ENCODE data around the gene FCER1G.

Gene FCER1G

DNA sequence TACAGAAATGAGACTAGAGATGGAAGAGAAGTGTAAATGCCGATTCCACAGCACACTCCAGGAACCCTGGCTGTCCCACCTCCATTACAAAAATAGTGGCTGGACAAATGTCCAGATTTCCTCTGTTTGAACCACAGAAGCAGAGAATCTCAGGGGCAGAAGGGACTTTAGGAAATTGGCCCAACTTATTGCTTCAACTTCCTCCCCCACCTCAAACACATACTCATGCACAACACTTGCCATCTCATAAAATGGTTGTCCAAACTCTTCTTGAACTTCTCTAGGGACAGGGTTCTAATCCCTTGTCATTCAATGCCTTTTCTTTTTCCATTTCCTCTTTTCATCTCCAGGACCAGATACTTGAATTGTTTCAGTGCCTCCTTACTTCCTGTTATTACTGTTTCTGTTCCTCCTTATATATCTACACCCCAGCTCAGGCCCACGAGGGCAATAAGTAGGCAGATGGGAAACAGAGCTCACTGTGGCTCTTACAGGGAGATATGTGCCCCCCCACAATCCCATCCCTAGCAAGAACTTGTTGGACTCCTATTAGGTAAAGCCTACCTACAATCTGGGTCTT is 29.3 kb upstream of the FCER1G start:
- CTCF ChIA-PET, result interaction anchor here (0.6 to 1.9 kb wide), 4 partner anchors 21 to 40 kb away, joined by 3 to 8 read pairs (median 4); partner anchors contain the start of genes PPOX and TOMM40L
- H3K27ac ChIP-seq (ENCODE audit: extremely low read depth, low read depth, low read length), result no peak overlapping the region

GRCh38 chr1:161187311-161187710 is 27.8 kb upstream of the FCER1G start:
- no peaks in the 10 kb centered on the region for H3K9me3 ChIP-seq (ENCODE audit: control insufficient read depth, insufficient read depth, low read depth, low read length)
- no peak overlapping the region for H3K27ac ChIP-seq (ENCODE audit: extremely low read depth, low read depth, low read length)
- POLR2A ChIA-PET, result no interaction called here
- no peaks in the 10 kb centered on the region for H3K36me3 ChIP-seq (ENCODE audit: control insufficient read depth in 2 of 2, insufficient read depth in 1 of 2, low read length in 2 of 2)
- CTCF ChIA-PET, result interaction anchor here (0.6 to 1.9 kb wide), 3 partner anchors 21 to 42 kb away, joined by 4 to 8 read pairs (median 6); partner anchors contain the start of gene PPOX
- H3K4me1 ChIP-seq (ENCODE audit: control insufficient read depth, insufficient read depth, low read length), result no peaks in the 10 kb centered on the region
- TF ChIP-seq ZNF785 (tag by site-specific recombination; IDR thresholded peaks at IDR 0.05), result no peak
- no peak for TF ChIP-seq SALL2 (tag by site-specific recombination; IDR thresholded peaks at IDR 0.05; ENCODE audit: borderline replicate concordance)
- TF ChIP-seq ZBTB49 (tag by site-specific recombination; IDR thresholded peaks at IDR 0.05; ENCODE audit: low read depth), result no peak
- H3K4me3 ChIP-seq (ENCODE audit: low read depth, low read length), result no peak overlapping the region

More for the DNA sequence above, 29.3 kb upstream of the FCER1G start:
- H3K9me3 ChIP-seq (ENCODE audit: control insufficient read depth, insufficient read depth, low read depth, low read length), result no peaks in the 10 kb centered on the region
- H3K4me1 ChIP-seq (ENCODE audit: control insufficient read depth, insufficient read depth, low read length), result no peaks in the 10 kb centered on the region
- TF ChIP-seq YY2 (tag by site-specific recombination; IDR thresholded peaks at IDR 0.05), result no peak
- TF ChIP-seq INSM2 (tag by site-specific recombination; IDR thresholded peaks at IDR 0.05), result no peak
- TF ChIP-seq, protein P1, sequence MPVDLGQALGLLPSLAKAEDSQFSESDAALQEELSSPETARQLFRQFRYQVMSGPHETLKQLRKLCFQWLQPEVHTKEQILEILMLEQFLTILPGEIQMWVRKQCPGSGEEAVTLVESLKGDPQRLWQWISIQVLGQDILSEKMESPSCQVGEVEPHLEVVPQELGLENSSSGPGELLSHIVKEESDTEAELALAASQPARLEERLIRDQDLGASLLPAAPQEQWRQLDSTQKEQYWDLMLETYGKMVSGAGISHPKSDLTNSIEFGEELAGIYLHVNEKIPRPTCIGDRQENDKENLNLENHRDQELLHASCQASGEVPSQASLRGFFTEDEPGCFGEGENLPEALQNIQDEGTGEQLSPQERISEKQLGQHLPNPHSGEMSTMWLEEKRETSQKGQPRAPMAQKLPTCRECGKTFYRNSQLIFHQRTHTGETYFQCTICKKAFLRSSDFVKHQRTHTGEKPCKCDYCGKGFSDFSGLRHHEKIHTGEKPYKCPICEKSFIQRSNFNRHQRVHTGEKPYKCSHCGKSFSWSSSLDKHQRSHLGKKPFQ (tag by site-specific recombination; IDR thresholded peaks at IDR 0.05), result no peak
- TF ChIP-seq ZFP69B (tag by site-specific recombination; IDR thresholded peaks at IDR 0.05), result no peak
- TF ChIP-seq, protein P2, sequence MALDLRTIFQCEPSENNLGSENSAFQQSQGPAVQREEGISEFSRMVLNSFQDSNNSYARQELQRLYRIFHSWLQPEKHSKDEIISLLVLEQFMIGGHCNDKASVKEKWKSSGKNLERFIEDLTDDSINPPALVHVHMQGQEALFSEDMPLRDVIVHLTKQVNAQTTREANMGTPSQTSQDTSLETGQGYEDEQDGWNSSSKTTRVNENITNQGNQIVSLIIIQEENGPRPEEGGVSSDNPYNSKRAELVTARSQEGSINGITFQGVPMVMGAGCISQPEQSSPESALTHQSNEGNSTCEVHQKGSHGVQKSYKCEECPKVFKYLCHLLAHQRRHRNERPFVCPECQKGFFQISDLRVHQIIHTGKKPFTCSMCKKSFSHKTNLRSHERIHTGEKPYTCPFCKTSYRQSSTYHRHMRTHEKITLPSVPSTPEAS (tag by site-specific recombination; IDR thresholded peaks at IDR 0.05), result no peak
- no peak for TF ChIP-seq SCRT2 (tag by site-specific recombination; IDR thresholded peaks at IDR 0.05)
- TF ChIP-seq ZNF391 (tag by site-specific recombination; IDR thresholded peaks at IDR 0.05; ENCODE audit: borderline replicate concordance, low read depth), result no peak
- no peak for TF ChIP-seq ZNF423 (tag by site-specific recombination; IDR thresholded peaks at IDR 0.05)
- no peak for TF ChIP-seq ZNF558 (tag by site-specific recombination; IDR thresholded peaks at IDR 0.05)
- TF ChIP-seq ZNF114 (tag by site-specific recombination; IDR thresholded peaks at IDR 0.05), result no peak
- no peak for TF ChIP-seq ZNF335 (tag by site-specific recombination; conservative IDR thresholded peaks at IDR 0.05)
- TF ChIP-seq ZNF157 (tag by site-specific recombination; IDR thresholded peaks at IDR 0.05), result no peak
- TF ChIP-seq ZNF175 (tag by site-specific recombination; IDR thresholded peaks at IDR 0.05), result no peak
- no peak for TF ChIP-seq ZNF555 (tag by site-specific recombination; conservative IDR thresholded peaks at IDR 0.05)
- no peak for TF ChIP-seq ZNF140 (tag by site-specific recombination; IDR thresholded peaks at IDR 0.05)
- TF ChIP-seq ZSCAN30 (tag by site-specific recombination; IDR thresholded peaks at IDR 0.05), result no peak
- no peak for TF ChIP-seq ZNF792 (tag by site-specific recombination; IDR thresholded peaks at IDR 0.05)
- no peak for TF ChIP-seq EGR2 (tag by site-specific recombination; IDR thresholded peaks at IDR 0.05; ENCODE audit: low read depth)
- no peak for TF ChIP-seq ZNF658 (tag by site-specific recombination; IDR thresholded peaks at IDR 0.05)
- POLR2A ChIA-PET, result interaction anchor here (1.0 kb wide), 1 partner anchor 16 kb away, joined by 3 read pairs; the partner anchor contains the start of gene NDUFS2
- H3K36me3 ChIP-seq (ENCODE audit: control insufficient read depth in 2 of 2, insufficient read depth in 1 of 2, low read length in 2 of 2), result no peaks in the 10 kb centered on the region
- no peak overlapping the region for H3K4me3 ChIP-seq (ENCODE audit: low read depth, low read length)
